Measurements from ENCODE around the gene RNF157.

Gene RNF157

GRCh38 chr17:76139801-76140660, 100.3 kb downstream of the RNF157 start:
- ChIA-PET CTCF (interaction anchor here (3.0 kb wide), 1 partner anchor 17 kb away, joined by 8 read pairs; no protein-coding TSS in a partner anchor), POLR2A (no interaction called here)
- DNase-seq (ENCODE audit: extremely low spot score): no peak
- TF ChIP-seq FOXM1 (IDR thresholded peaks at IDR 0.05; ENCODE audit: borderline replicate concordance) (no peak), TARDBP (IDR thresholded peaks at IDR 0.05) (no peak), SP1 (IDR thresholded peaks at IDR 0.05) (no peak), ELF4 (IDR thresholded peaks at IDR 0.05) (no peak), BHLHE40 (IDR thresholded peaks at IDR 0.05; ENCODE audit: borderline replicate concordance) (no peak), ARNT (IDR thresholded peaks at IDR 0.05) (no peak), L3MBTL2 (conservative IDR thresholded peaks at IDR 0.05) (no peak), CTBP1 (IDR thresholded peaks at IDR 0.05; ENCODE audit: borderline replicate concordance) (no peak), HDGF (IDR thresholded peaks at IDR 0.05; ENCODE audit: borderline replicate concordance) (no peak), FOXA1 (IDR thresholded peaks at IDR 0.05) (no peak), FOXK2 (IDR thresholded peaks at IDR 0.05) (no peak), SUZ12 (IDR thresholded peaks at IDR 0.05) (no peak), NFRKB (IDR thresholded peaks at IDR 0.05) (no peak)
- TF ChIP-seq, protein P1, sequence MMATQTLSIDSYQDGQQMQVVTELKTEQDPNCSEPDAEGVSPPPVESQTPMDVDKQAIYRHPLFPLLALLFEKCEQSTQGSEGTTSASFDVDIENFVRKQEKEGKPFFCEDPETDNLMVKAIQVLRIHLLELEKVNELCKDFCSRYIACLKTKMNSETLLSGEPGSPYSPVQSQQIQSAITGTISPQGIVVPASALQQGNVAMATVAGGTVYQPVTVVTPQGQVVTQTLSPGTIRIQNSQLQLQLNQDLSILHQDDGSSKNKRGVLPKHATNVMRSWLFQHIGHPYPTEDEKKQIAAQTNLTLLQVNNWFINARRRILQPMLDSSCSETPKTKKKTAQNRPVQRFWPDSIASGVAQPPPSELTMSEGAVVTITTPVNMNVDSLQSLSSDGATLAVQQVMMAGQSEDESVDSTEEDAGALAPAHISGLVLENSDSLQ (IDR thresholded peaks at IDR 0.05): no peak

DNA sequence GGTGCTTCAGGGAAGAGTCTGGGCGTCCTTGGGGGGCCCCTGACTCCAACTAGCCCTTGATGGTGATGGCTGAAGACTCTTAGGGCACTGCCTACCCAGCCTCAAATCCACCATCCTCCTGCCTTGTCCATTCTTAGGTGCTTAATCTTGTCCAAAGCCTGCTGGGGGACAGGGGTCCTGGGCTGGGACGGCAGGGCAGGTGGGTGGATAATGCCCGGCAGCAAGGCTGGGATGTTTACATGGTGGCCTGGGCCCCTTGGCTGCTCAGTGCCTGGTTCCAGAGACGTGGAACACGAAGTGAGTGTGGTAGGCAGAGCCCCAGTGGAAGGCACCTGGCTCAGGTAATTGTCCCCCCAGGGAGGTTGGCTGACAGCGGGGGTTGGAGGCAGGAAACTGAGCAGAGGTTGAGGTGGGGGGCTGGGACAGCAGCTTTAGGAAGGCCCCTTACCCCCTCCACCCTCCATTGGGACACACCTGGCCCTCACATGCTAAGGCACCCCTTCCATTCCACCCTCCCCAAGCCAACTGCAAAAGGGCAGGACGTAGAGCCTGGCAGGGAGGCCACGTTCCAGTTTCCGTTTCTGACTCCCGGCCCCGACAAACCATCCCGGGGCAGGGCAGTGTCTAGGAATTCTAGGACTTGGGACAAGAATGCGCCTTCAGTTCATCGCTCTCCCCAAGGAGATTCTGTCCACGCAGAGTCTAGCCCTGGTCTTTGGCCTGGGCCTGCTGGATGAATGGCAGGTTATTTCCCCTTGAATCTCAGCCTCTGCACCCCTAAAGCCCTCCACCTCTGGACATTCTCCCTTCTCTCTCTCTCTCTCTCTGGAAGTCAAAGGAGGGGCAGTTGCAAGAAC, 101.2 kb downstream of the RNF157 start:
- POLR2A ChIA-PET: no interaction called here
- CTCF ChIA-PET: no interaction called here
- no peak for TF ChIP-seq NFRKB (IDR thresholded peaks at IDR 0.05)
- no peak for TF ChIP-seq SUZ12 (IDR thresholded peaks at IDR 0.05)
- no peak for TF ChIP-seq FOXM1 (IDR thresholded peaks at IDR 0.05; ENCODE audit: borderline replicate concordance)
- no peak for TF ChIP-seq ELF4 (IDR thresholded peaks at IDR 0.05)
- TF ChIP-seq ARNT (IDR thresholded peaks at IDR 0.05): no peak
- no peak for TF ChIP-seq L3MBTL2 (conservative IDR thresholded peaks at IDR 0.05)
- TF ChIP-seq FOXA1 (IDR thresholded peaks at IDR 0.05): no peak

GRCh38 chr17:76138234-76138895, 101.9 kb downstream of the RNF157 start:
- CTCF ChIA-PET: no interaction called here
- DNase-seq (ENCODE audit: extremely low spot score): no peak
- TF ChIP-seq TARDBP (IDR thresholded peaks at IDR 0.05) (no peak), NFRKB (IDR thresholded peaks at IDR 0.05) (no peak)

More for the DNA sequence above, 101.2 kb downstream of the RNF157 start:
- no peak for DNase-seq (ENCODE audit: extremely low spot score)

DNA sequence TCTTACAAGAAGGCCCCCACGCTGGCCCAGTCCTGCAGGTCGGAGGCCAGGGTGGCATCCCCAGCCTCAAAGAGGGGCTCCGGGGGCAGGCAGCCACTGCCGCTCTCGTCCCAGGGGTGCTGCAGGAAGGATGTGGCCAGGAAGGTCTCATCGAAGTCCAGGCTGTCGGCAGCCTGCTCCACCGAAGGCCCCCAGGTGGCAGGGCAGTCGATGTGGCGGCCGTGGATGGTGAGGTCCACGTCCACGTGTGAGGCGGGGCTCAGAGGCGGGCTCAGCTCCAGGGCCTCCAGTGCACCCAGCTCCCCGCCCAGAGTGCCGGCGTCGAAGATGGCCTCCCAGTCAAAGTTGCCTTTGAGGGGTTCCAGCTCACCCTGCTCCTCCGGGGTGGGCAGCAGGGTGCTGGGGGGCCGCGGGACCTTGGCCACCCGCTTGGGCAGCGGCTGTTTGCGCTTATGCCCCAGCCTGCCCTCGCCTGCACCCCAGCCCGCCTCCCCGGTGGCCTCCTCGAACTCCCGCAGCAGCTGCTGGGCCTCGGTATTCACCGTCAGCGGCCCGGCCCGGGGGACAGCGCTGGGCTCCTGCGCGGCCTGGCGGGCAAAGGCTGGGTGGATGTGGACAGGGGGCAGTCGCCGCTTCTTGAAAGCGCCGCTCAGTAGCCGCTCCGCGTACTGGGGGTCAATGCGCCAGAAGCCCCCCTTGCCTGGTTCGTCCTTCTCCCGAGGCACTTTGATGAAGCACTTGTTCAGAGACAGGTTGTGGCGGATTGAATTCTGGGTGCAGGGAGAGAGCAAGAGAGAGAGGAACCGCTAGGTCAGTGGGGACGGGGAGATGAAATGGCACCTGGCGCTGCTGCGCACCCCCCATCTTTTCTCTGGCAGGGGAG, 102.7 kb downstream of the RNF157 start:
- ChIA-PET POLR2A (no interaction called here), CTCF (no interaction called here)
- no peak for DNase-seq (ENCODE audit: extremely low spot score)
- no peak for TF ChIP-seq SUZ12 (IDR thresholded peaks at IDR 0.05)
- no peak for TF ChIP-seq FOXM1 (IDR thresholded peaks at IDR 0.05; ENCODE audit: borderline replicate concordance)
- TF ChIP-seq HDGF (IDR thresholded peaks at IDR 0.05; ENCODE audit: borderline replicate concordance): no peak
- TF ChIP-seq ELF4 (IDR thresholded peaks at IDR 0.05): no peak
- TF ChIP-seq FOXK2 (IDR thresholded peaks at IDR 0.05): no peak
- no peak for TF ChIP-seq ZNF384 (IDR thresholded peaks at IDR 0.05)
- no peak for TF ChIP-seq FOXA1 (IDR thresholded peaks at IDR 0.05)
- TF ChIP-seq SP1 (IDR thresholded peaks at IDR 0.05): no peak

More at GRCh38 chr17:76138234-76138895, 101.9 kb downstream of the RNF157 start:
- POLR2A ChIA-PET: no interaction called here

DNA sequence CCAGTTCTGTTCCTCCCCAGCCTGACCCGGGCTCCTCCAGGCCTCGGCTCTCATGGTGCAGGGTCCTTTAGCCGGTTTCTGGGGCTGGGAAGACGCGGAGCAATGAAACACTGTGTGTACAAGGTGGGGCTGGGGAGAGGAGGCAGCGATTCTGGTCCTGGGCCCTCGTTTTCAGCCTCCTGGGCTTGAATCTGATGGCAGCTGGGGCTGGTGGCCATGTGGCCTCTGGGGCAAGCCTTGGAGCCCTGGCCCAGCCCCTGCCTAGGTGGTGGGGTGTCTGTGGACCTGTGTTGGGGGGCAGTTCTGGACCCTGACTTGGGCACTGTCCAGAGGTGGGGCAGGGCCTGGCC, 103.3 kb downstream of the RNF157 start:
- no peak for TF ChIP-seq SUZ12 (IDR thresholded peaks at IDR 0.05)
- no peak for TF ChIP-seq BHLHE40 (IDR thresholded peaks at IDR 0.05; ENCODE audit: borderline replicate concordance)
- TF ChIP-seq LEF1 (IDR thresholded peaks at IDR 0.05; ENCODE audit: borderline replicate concordance): no peak
- no peak for TF ChIP-seq NFRKB (IDR thresholded peaks at IDR 0.05)
- no peak for TF ChIP-seq FOXK2 (IDR thresholded peaks at IDR 0.05)
- TF ChIP-seq TARDBP (IDR thresholded peaks at IDR 0.05): no peak
- no peak for TF ChIP-seq ARNT (IDR thresholded peaks at IDR 0.05)
- TF ChIP-seq SP1 (IDR thresholded peaks at IDR 0.05): no peak
- TF ChIP-seq ZNF384 (IDR thresholded peaks at IDR 0.05): no peak
- no peak for TF ChIP-seq CTBP1 (IDR thresholded peaks at IDR 0.05; ENCODE audit: borderline replicate concordance)
- no peak for TF ChIP-seq HDGF (IDR thresholded peaks at IDR 0.05; ENCODE audit: borderline replicate concordance)
- TF ChIP-seq FOXA1 (IDR thresholded peaks at IDR 0.05): no peak
- no peak for TF ChIP-seq ELF4 (IDR thresholded peaks at IDR 0.05)
- POLR2A ChIA-PET: no interaction called here
- DNase-seq (ENCODE audit: extremely low spot score): no peak
- CTCF ChIA-PET: no interaction called here

DNA sequence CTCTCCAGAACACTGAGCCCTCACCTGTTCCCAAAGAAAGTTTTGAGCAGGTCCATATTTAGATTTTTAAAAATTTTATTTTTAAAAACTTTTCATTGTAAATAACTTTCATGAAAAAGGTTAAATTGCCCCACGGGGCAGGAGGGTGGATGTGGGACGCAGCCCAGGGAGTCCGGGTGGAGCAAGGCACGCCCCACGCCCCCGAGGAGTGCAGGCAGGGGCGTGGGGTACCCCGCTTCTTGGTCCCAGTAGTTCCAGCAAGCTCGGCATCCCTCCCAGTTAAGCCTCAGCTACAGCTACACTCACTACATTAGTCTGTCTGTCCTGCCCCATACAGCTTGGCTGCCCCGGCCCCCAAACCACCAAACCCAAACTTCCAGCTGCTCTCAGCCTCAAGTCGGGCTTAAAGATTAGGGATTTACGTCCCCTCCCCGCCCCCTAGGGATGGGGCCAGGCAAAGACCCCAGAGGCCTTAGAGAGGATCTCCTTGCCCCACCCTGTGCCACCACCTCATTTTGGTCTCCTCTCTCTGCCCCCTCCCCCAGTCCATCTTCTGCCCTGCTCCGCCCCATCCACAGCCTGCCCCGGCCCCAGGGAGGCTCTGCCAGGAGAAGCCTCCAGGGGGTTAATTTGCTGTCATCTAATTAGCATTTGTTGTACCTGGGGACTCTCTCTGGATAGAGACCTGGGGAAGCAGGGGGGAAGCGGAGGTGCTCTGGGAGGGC, 103.9 kb downstream of the RNF157 start:
- TF ChIP-seq BHLHE40 (IDR thresholded peaks at IDR 0.05; ENCODE audit: borderline replicate concordance) (no peak), FOXK2 (IDR thresholded peaks at IDR 0.05) (no peak), ARNT (IDR thresholded peaks at IDR 0.05) (no peak), LEF1 (IDR thresholded peaks at IDR 0.05; ENCODE audit: borderline replicate concordance) (no peak), FOXM1 (IDR thresholded peaks at IDR 0.05; ENCODE audit: borderline replicate concordance) (no peak), ELF4 (IDR thresholded peaks at IDR 0.05) (no peak), HDGF (IDR thresholded peaks at IDR 0.05; ENCODE audit: borderline replicate concordance) (no peak), L3MBTL2 (conservative IDR thresholded peaks at IDR 0.05) (no peak), ZNF384 (IDR thresholded peaks at IDR 0.05) (no peak), SUZ12 (IDR thresholded peaks at IDR 0.05) (no peak), FOXA1 (IDR thresholded peaks at IDR 0.05) (no peak), CTBP1 (IDR thresholded peaks at IDR 0.05; ENCODE audit: borderline replicate concordance) (no peak), SP1 (IDR thresholded peaks at IDR 0.05) (no peak), NFRKB (IDR thresholded peaks at IDR 0.05) (no peak), TARDBP (IDR thresholded peaks at IDR 0.05) (no peak)
- TF ChIP-seq, protein P1 (IDR thresholded peaks at IDR 0.05): no peak
- POLR2A ChIA-PET: no interaction called here
- CTCF ChIA-PET: no interaction called here
- DNase-seq (ENCODE audit: extremely low spot score): no peak

All from HEK293T (cell line).